ENCODE results near the gene SMAGP. TPM values are rescaled to one million over a fixed set of nuclear protein-coding genes. Genes with fewer than 3 reads are reported as not detected.
"Not testable (repeated sequence)": the region's sequence is repeated elsewhere in the genome, so short reads cannot be mapped to it uniquely, and the experiment has no call there.

Gene SMAGP
- total RNA-seq, 6 experiments from 2014 or later, result 30.0 to 43.5 (median 32.5) TPM

- Mint-ChIP-seq H3K36me3 (ENCODE audit: low read depth) (no peaks in the 10 kb centered on the region), H3K27me3 (ENCODE audit: insufficient read depth) (peaks cover 12% of the 10 kb centered on the region)
Observed at GRCh38 chr12:51306507-51306906, 36.3 kb upstream of the SMAGP start.

GRCh38 chr12:51300768-51301167 lies 30.6 kb upstream of the SMAGP start:
- peaks cover 12% of the 10 kb centered on the region for H3K27me3 Mint-ChIP-seq (ENCODE audit: insufficient read depth)
- not testable (repeated sequence) for DNase-seq; H3K4me3 Mint-ChIP-seq; H3K36me3 Mint-ChIP-seq (ENCODE audit: low read depth); H3K9me3 Mint-ChIP-seq; H3K27ac Mint-ChIP-seq; H3K4me1 Mint-ChIP-seq (ENCODE audit: low read depth)

More at GRCh38 chr12:51306507-51306906, 36.3 kb upstream of the SMAGP start:
- no peak for TF ChIP-seq CTCF (IDR thresholded peaks at IDR 0.05)
- Mint-ChIP-seq H3K4me1 (ENCODE audit: low read depth) (peaks cover 20% of the 10 kb centered on the region), H3K27ac (no peak overlapping the region), H3K4me3 (no peak overlapping the region), H3K9me3 (no peaks in the 10 kb centered on the region)
- no peak for DNase-seq

- H3K4me1 Mint-ChIP-seq (ENCODE audit: low read depth), result peaks cover 6% of the 10 kb centered on the region; the same call in 1 of the 2 replicates
Observed at GRCh38 chr12:51295651-51296050, 25.4 kb upstream of the SMAGP start.

GRCh38 chr12:51294097-51294496 lies 23.9 kb upstream of the SMAGP start:
- H3K27ac Mint-ChIP-seq; H3K9me3 Mint-ChIP-seq; H3K4me3 Mint-ChIP-seq; H3K27me3 Mint-ChIP-seq (ENCODE audit: insufficient read depth); DNase-seq; H3K4me1 Mint-ChIP-seq (ENCODE audit: low read depth); H3K36me3 Mint-ChIP-seq (ENCODE audit: low read depth): not testable (repeated sequence)

More at GRCh38 chr12:51295651-51296050, 25.4 kb upstream of the SMAGP start:
- Mint-ChIP-seq H3K27me3 (ENCODE audit: insufficient read depth) (no peaks in the 10 kb centered on the region), H3K4me3 (no peak overlapping the region), H3K27ac (no peak overlapping the region), H3K9me3 (no peaks in the 10 kb centered on the region), H3K36me3 (ENCODE audit: low read depth) (no peaks in the 10 kb centered on the region)
- no peak for DNase-seq
- TF ChIP-seq CTCF (IDR thresholded peaks at IDR 0.05), result no peak

- no peaks in the 10 kb centered on the region for H3K27me3 Mint-ChIP-seq (ENCODE audit: insufficient read depth)
- H3K4me3 Mint-ChIP-seq, result no peak overlapping the region
- no peaks in the 10 kb centered on the region for H3K9me3 Mint-ChIP-seq
- no peak for TF ChIP-seq CTCF (IDR thresholded peaks at IDR 0.05)
- DNase-seq, result no peak
- H3K4me1 Mint-ChIP-seq (ENCODE audit: low read depth), result peaks cover 6% of the 10 kb centered on the region; the same call in 1 of the 2 replicates
- H3K27ac Mint-ChIP-seq, result no peak overlapping the region
- no peaks in the 10 kb centered on the region for H3K36me3 Mint-ChIP-seq (ENCODE audit: low read depth)
Observed at GRCh38 chr12:51293696-51294095, 23.5 kb upstream of the SMAGP start.

- H3K27me3 Mint-ChIP-seq (ENCODE audit: insufficient read depth); H3K4me3 Mint-ChIP-seq; DNase-seq; H3K27ac Mint-ChIP-seq; H3K9me3 Mint-ChIP-seq; H3K36me3 Mint-ChIP-seq (ENCODE audit: low read depth); H3K4me1 Mint-ChIP-seq (ENCODE audit: low read depth): not testable (repeated sequence)
Observed at GRCh38 chr12:51291603-51292513, 21.6 kb upstream of the SMAGP start.

GRCh38 chr12:51285843-51286242 lies 15.6 kb upstream of the SMAGP start:
- Mint-ChIP-seq H3K4me1 (ENCODE audit: low read depth) (peaks cover 9% of the 10 kb centered on the region), H3K4me3 (no peak overlapping the region), H3K27me3 (ENCODE audit: insufficient read depth) (peaks cover 6% of the 10 kb centered on the region; the same call in 1 of the 2 replicates), H3K27ac (no peak overlapping the region), H3K36me3 (ENCODE audit: low read depth) (no peaks in the 10 kb centered on the region), H3K9me3 (no peaks in the 10 kb centered on the region)
- no peak for TF ChIP-seq CTCF (IDR thresholded peaks at IDR 0.05)
- DNase-seq, result no peak

All from HFFc6 (cell line).